Activated CD4-positive, alpha-beta memory T cell treated with anti-CD3 and anti-CD28 coated beads, Interleukin-2, amount 10 ng/mL, durations not matched to agents 7 days and 5 days (primary cell): ENCODE measurements around the gene ABCC11. TPM values are rescaled to one million over a fixed set of nuclear protein-coding genes. Genes with fewer than 3 reads are reported as not detected.
A peak's percentile ranks its signal among the peaks of the same experiment; 100 is the strongest.
"Not testable (repeated sequence)": the region's sequence is repeated elsewhere in the genome, so short reads cannot be mapped to it uniquely, and the experiment has no call there.

Source experiments
- CTCF ChIA-PET: fragments of 350-600 bp; sonication (Branson Sonifier 250); formaldehyde crosslinking; loops from one replicate; lab custom pipeline; 2021; ENCODE audit warnings: antibody characterized with exemption, inconsistent platforms; lab: Charles Lee
- POLR2A ChIA-PET: fragments of 350-600 bp; sonication (Branson Sonifier 250); formaldehyde crosslinking; loops from one replicate; lab custom pipeline; 2021; ENCODE audit warnings: antibody characterized with exemption; lab: Charles Lee
- DNase-seq: peaks from one replicate; pipeline ENCODE4 v3.0.0-alpha.2; 2020
- H3K27ac Mint-ChIP-seq: one replicate; pipeline ENCODE4 v1.8.0; 2021; ENCODE audit warnings: mild to moderate bottlenecking, mixed read lengths
- H3K27me3 Mint-ChIP-seq: one replicate; pipeline ENCODE4 v1.8.0; 2021; ENCODE audit warnings: mixed read lengths
- H3K36me3 Mint-ChIP-seq: one replicate; pipeline ENCODE4 v1.8.0; 2021; ENCODE audit warnings: low read depth, mixed read lengths
- H3K4me1 Mint-ChIP-seq: one replicate; pipeline ENCODE4 v1.8.0; 2021; ENCODE audit warnings: mixed read lengths
- H3K4me3 Mint-ChIP-seq: one replicate; pipeline ENCODE4 v1.8.0; 2021; ENCODE audit warnings: mild to moderate bottlenecking, mixed read lengths
- H3K9me3 Mint-ChIP-seq: one replicate; pipeline ENCODE4 v1.8.0; 2021; ENCODE audit warnings: mixed read lengths
- total RNA-seq, 2 experiments: library from RNA; stranded (reverse); gene quantifications; one replicate each; pipeline ENCODE4 v1.2.3, GENCODE V29; 2021

The ABCC11 gene
- total RNA-seq, 2 experiments from 2014 or later: 0.23 TPM; not detected in 1

DNA sequence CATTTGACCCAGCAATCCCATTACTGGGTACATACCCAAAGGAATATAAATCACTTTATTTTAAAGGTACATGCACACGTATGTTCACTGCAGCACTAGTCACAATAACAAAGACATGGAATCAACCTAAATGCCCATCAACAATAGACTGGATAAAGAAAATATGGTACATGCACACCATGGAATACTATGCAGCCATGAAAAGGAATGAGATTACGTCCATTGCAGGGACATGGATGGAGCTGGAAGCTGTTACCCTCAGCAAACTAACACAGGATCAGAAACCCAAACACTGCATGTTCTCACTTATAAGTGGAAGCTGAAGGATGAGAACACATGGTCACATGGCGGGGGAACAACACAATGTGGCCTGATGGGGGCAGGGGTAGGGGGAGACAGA, 7.2 kb downstream of the ABCC11 start:
- H3K9me3 Mint-ChIP-seq, H3K27ac Mint-ChIP-seq, H3K4me3 Mint-ChIP-seq, DNase-seq, H3K36me3 Mint-ChIP-seq, H3K27me3 Mint-ChIP-seq, POLR2A ChIA-PET: not testable (repeated sequence)
- CTCF ChIA-PET: interaction anchor here (2.0 kb wide), 1 partner anchor 383 kb away, joined by 4 read pairs; no protein-coding TSS in a partner anchor
- H3K4me1 Mint-ChIP-seq: peaks cover 10% of the 10 kb centered on the region

DNA sequence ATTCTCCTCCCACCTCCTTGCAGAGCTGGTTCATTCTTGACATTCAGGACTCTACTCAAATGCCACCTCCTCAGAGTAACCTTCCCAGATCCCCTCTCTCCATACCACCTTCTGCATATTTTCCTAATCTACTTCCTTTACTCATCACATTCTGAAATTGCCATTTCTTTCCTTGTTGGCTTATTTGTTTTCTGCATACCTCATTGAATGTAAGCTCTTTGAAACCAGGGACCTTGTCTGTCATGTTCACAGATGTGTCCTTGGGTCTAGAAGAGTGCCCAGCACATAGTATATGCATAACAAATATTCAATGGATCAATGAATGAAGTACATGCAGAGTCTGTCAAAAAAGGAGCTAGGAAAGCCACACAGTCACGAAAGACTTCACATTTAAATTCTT, 11.1 kb downstream of the ABCC11 start:
- H3K4me1 Mint-ChIP-seq: peaks cover 19% of the 10 kb centered on the region
- ChIA-PET POLR2A (interaction anchor here (1.2 to 3.9 kb wide), 3 partner anchors 8 to 387 kb away, joined by 4 to 13 read pairs (median 4); partner anchors contain the start of genes LONP2 and SIAH1), CTCF (interaction anchor here (0.6 to 2.0 kb wide), 2 partner anchors 387 to 1066 kb away, joined by 6 read pairs; no protein-coding TSS in a partner anchor)
- H3K36me3 Mint-ChIP-seq: no peaks in the 10 kb centered on the region
- H3K4me3 Mint-ChIP-seq: no peak overlapping the region
- peaks cover 6% of the 10 kb centered on the region for H3K9me3 Mint-ChIP-seq
- no peak overlapping the region for H3K27ac Mint-ChIP-seq
- no peak for DNase-seq
- no peaks in the 10 kb centered on the region for H3K27me3 Mint-ChIP-seq

DNA sequence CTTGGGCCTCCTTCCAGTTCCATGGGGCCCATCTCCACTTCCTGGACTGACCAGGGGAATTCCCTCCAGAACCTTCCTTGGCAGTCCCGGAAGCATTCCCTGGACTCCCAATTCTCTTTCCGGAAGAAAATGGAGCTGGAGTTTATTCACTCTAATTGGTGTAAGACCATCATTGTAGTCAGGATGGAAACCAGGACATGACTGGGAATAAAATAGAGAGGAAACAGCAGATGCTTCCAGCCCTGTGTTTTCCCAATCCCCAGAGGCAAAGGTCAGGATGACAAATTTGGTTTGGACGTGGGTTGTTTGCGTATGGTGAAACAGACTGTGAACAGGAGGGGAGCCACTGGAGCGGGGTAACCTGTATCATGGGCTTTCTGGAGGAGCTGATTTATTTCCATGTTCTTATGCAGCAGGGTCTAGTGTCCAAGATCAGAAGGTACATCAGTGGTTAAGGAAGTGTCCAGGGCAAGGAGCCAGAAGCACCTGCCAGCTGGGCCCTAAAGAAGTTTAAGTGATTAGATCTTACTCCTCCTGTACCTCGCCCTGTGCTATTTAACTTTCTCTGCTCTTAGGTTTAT, 11.7 kb downstream of the ABCC11 start:
- H3K9me3 Mint-ChIP-seq: peaks cover 6% of the 10 kb centered on the region
- ChIA-PET CTCF (interaction anchor here (1.0 kb wide), 1 partner anchor 388 kb away, joined by 3 read pairs; no protein-coding TSS in a partner anchor), POLR2A (interaction anchor here (1.2 to 3.9 kb wide), 3 partner anchors 9 to 388 kb away, joined by 4 to 13 read pairs (median 4); partner anchors contain the start of genes LONP2 and SIAH1)
- H3K27ac Mint-ChIP-seq: no peak overlapping the region
- H3K36me3 Mint-ChIP-seq: no peaks in the 10 kb centered on the region
- H3K27me3 Mint-ChIP-seq: no peaks in the 10 kb centered on the region
- H3K4me3 Mint-ChIP-seq: no peak overlapping the region
- no peak for DNase-seq
- peaks cover 21% of the 10 kb centered on the region for H3K4me1 Mint-ChIP-seq

DNA sequence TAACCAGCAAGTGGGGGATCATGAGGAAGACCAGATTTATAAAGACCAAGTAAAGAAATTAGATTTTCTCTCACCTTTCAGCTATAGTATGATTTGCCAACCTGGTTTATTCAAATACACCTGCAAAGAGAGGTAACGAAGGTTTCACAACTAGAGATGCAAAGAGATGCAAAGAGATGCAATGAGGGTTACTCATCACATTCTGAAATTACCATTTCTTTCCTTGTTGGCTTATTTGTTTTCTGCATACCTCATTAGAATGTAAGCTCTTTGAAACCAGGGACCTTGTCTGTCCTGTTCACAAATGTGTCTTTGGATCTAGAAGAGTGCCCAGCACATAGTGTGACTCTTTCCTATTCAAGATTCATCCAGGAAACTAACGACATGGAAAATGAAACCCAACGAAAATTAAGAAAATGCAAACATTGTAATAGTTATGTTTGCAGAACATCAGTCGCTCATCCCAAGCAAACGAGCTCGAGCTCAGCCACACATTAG, 12.2 kb downstream of the ABCC11 start:
- H3K27ac Mint-ChIP-seq: no peak overlapping the region
- H3K4me3 Mint-ChIP-seq: no peak overlapping the region
- H3K27me3 Mint-ChIP-seq: no peaks in the 10 kb centered on the region
- no peak for DNase-seq
- H3K9me3 Mint-ChIP-seq: peaks cover 4% of the 10 kb centered on the region
- H3K36me3 Mint-ChIP-seq: no peaks in the 10 kb centered on the region
- H3K4me1 Mint-ChIP-seq: peaks cover 21% of the 10 kb centered on the region
- CTCF ChIA-PET: interaction anchor here (1.0 kb wide), 1 partner anchor 388 kb away, joined by 3 read pairs; no protein-coding TSS in a partner anchor
- POLR2A ChIA-PET: interaction anchor here (1.2 to 3.9 kb wide), 3 partner anchors 9 to 388 kb away, joined by 4 to 13 read pairs (median 4); partner anchors contain the start of genes LONP2 and SIAH1

DNA sequence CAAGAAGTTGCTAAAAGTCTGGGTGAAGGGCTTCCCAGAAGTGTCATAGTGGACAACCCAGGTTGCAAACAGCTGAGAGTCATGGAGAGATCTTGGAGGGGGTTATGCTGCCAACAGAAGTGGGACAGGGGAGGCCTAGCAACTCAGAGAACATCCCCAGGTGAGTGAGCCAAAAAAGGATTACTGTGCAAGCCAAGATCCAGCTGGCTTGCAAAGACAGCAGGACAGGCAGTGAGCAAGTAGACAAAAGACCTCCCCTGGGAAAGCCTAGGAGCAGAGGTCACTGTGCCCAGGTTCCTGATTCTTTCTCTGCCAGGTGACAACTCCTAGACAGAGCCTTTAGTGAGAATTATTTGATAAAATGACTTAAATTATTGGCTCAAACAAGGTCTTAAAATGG, 12.7 kb downstream of the ABCC11 start:
- H3K36me3 Mint-ChIP-seq: no peaks in the 10 kb centered on the region
- no peak for DNase-seq
- ChIA-PET CTCF (no interaction called here), POLR2A (interaction anchor here (3.9 kb wide), 1 partner anchor 10 kb away, joined by 13 read pairs; the partner anchor contains the start of gene LONP2)
- no peaks in the 10 kb centered on the region for H3K27me3 Mint-ChIP-seq
- no peak overlapping the region for H3K4me3 Mint-ChIP-seq
- no peak overlapping the region for H3K27ac Mint-ChIP-seq
- peaks cover 21% of the 10 kb centered on the region for H3K4me1 Mint-ChIP-seq
- H3K9me3 Mint-ChIP-seq: no peaks in the 10 kb centered on the region

DNA sequence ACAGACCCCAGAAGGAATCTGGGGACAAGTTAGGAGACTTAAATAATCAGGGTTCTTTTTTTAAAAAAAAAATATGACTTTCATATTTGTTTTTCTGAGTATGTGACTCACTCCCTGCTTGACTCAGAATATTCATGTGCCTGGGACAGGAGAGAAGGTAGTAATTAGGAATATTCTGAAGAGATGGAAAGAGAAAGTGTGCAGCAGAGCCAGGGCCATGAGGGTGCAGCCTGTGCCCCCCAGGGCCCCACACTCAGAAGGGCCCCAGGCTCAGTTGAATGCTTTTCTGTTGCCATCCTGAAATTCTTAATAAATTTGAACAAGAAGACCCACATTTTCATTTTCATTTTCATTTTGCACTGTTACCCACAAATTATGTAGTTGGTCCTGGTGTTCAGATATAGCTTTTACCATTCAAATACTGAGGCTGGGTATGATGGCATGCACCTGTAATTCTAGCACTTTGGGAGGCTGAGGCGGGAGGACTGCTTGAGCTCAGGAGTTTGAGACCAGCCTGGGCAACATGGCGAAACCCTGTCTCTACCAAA, 14.8 kb downstream of the ABCC11 start:
- CTCF ChIA-PET: interaction anchor here (0.7 to 2.9 kb wide), 6 partner anchors 9 to 398 kb away, joined by 3 to 31 read pairs (median 4); no protein-coding TSS in a partner anchor
- H3K36me3 Mint-ChIP-seq: no peaks in the 10 kb centered on the region
- H3K27me3 Mint-ChIP-seq: no peaks in the 10 kb centered on the region
- no peak for DNase-seq
- H3K4me1 Mint-ChIP-seq: peaks cover 21% of the 10 kb centered on the region
- no peaks in the 10 kb centered on the region for H3K9me3 Mint-ChIP-seq
- no peak overlapping the region for H3K4me3 Mint-ChIP-seq
- POLR2A ChIA-PET: interaction anchor here (1.0 kb wide), 1 partner anchor 15 kb away, joined by 3 read pairs; the partner anchor contains the start of gene ABCC11
- H3K27ac Mint-ChIP-seq: peak overlapping the region; percentile 4

DNA sequence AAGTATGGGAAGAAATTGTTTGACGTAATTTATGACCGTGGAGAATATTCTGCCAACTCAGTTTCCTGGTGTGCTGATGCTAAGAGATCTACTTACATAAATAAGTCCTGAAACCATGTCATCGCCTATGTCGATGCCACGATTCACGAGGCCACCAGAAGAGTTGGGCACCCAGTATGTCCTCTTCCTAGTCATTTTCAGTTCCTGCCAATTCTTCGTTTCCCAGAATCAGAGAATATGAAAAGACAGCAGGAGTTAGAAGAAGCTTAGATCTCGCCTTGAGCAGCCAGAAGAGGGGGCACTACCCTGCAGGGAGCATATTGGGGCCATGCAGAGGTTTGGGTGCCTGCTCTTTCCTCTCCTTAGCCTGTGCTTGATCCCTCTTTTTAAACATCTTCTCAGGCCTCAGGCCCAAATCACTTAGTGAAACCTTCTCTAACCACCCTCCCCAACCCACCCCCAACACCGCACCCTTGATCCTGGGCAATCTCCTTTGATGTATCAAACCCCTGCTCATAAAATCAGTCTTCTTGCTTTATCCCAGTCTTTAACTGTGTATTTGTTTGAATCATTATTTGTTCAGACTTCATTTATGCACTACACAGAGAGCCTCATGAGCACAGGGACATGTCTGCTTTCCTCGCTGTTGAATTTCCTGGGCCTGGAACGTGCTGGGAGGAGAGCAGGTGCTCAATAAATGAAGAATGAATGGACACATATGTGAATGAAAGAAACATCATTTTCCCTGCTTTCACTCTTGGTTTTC, 15.4 kb downstream of the ABCC11 start:
- DNase-seq: peak; percentile 56
- Mint-ChIP-seq H3K36me3 (no peaks in the 10 kb centered on the region), H3K9me3 (no peaks in the 10 kb centered on the region), H3K4me1 (peaks cover 21% of the 10 kb centered on the region), H3K27me3 (no peaks in the 10 kb centered on the region), H3K4me3 (no peak overlapping the region), H3K27ac (peak overlapping the region; percentile 41)
- ChIA-PET CTCF (interaction anchor here (0.5 to 2.9 kb wide), 11 partner anchors 12 to 953 kb away, joined by 3 to 31 read pairs (median 4); partner anchors contain the start of gene LONP2), POLR2A (interaction anchor here (0.6 to 1.0 kb wide), 3 partner anchors 16 to 381 kb away, joined by 3 read pairs; partner anchors contain the start of gene ABCC11)

DNA sequence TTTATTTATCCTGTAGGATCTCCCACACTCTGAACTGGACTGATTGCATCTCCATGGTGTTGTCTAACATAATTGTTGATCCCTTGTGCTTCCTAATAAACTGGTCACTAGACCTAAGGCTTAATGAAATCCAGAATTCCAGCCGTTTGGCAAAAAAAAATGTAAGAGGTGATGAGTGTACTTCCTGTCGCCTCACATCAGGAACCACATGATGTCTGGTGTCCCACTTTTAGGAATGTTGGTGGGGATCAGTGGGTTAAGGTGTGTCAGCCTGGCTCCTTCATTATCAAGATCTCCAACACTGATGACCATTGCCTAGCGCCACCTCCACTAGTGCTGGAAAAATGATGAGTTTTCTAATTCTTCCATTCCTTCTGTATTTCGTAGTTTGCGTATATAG, 21.9 kb downstream of the ABCC11 start:
- ChIA-PET CTCF (no interaction called here), POLR2A (no interaction called here)
- H3K27me3 Mint-ChIP-seq: no peaks in the 10 kb centered on the region
- H3K9me3 Mint-ChIP-seq: no peaks in the 10 kb centered on the region
- no peaks in the 10 kb centered on the region for H3K4me1 Mint-ChIP-seq
- DNase-seq: no peak
- H3K36me3 Mint-ChIP-seq: no peaks in the 10 kb centered on the region
- H3K4me3 Mint-ChIP-seq: no peak overlapping the region
- no peak overlapping the region for H3K27ac Mint-ChIP-seq

DNA sequence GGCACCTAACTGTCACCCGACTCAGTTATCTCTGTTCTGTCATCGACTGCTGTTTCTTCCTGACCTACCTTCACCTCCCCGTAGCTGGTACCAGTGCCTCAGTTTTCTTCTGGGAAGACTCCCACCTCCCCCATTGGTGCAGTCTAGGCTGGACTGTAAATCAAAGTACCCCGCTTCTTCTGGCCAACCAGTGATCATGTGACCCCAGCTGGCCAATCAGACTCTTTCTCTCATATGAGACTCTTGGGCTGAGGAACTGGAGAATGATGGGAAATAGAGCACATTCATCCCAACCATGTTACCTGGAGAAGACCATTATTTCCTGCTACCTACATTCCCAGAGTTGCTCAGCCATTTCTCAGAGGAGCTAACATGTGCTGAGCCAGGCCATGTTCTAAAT, 23.8 kb downstream of the ABCC11 start:
- H3K9me3 Mint-ChIP-seq: no peaks in the 10 kb centered on the region
- POLR2A ChIA-PET: no interaction called here
- H3K27ac Mint-ChIP-seq: no peak overlapping the region

DNA sequence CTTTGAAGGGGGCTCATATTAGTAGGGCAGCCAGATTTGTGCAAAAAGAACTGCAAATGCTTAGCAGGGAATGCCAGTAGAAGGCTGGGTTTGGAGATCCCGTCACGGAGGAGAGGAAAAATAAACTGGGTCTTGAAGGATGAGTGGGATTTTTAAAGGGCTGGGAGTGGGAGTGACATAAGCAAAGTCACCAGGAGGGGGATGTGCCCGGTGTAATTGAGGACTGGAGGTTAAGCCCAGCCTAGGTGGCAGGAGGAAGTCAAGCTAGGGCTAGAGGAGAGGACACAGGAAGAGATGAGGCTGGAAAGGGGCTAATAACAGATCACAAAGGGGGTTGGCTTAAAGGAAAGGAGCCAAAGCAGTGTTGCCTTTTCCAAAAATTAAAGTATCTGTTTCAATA, 26.4 kb downstream of the ABCC11 start:
- no peaks in the 10 kb centered on the region for H3K36me3 Mint-ChIP-seq
- ChIA-PET POLR2A (no interaction called here), CTCF (no interaction called here)
- DNase-seq: no peak
- H3K27ac Mint-ChIP-seq: no peak overlapping the region
- H3K4me3 Mint-ChIP-seq: no peak overlapping the region
- H3K4me1 Mint-ChIP-seq: no peaks in the 10 kb centered on the region
- H3K27me3 Mint-ChIP-seq: no peaks in the 10 kb centered on the region
- no peaks in the 10 kb centered on the region for H3K9me3 Mint-ChIP-seq

More for the DNA sequence above, 23.8 kb downstream of the ABCC11 start:
- no peaks in the 10 kb centered on the region for H3K4me1 Mint-ChIP-seq
- no peak for DNase-seq
- no peaks in the 10 kb centered on the region for H3K27me3 Mint-ChIP-seq
- CTCF ChIA-PET: interaction anchor here (0.9 to 1.4 kb wide), 3 partner anchors 9 to 459 kb away, joined by 3 read pairs; no protein-coding TSS in a partner anchor
- no peaks in the 10 kb centered on the region for H3K36me3 Mint-ChIP-seq
- H3K4me3 Mint-ChIP-seq: no peak overlapping the region

DNA sequence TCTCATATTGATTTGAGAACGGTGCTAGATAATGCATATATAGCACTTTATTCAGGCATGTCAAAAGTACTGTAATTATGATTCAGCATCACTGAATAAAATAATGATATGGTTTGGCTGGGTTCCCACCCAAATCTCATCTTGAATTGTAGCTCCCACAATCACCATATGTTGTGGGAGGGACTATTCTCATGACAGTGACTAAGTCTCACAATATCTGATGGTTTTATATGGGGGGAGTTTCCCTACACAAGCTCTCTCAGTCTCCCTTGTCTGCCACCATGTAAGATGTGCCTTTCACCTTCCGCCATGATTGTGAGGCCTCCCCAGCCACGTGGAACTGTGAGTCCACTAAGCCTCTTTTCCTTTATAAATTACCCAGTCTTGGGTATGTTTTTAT, 28.9 kb downstream of the ABCC11 start:
- Mint-ChIP-seq H3K36me3 (no peaks in the 10 kb centered on the region), H3K27me3 (no peaks in the 10 kb centered on the region), H3K9me3 (no peaks in the 10 kb centered on the region), H3K4me3 (no peak overlapping the region), H3K27ac (no peak overlapping the region), H3K4me1 (no peaks in the 10 kb centered on the region)
- DNase-seq: no peak
- ChIA-PET CTCF (no interaction called here), POLR2A (interaction anchor here (0.9 kb wide), 1 partner anchor 25 kb away, joined by 3 read pairs; the partner anchor contains the start of gene LONP2)

DNA sequence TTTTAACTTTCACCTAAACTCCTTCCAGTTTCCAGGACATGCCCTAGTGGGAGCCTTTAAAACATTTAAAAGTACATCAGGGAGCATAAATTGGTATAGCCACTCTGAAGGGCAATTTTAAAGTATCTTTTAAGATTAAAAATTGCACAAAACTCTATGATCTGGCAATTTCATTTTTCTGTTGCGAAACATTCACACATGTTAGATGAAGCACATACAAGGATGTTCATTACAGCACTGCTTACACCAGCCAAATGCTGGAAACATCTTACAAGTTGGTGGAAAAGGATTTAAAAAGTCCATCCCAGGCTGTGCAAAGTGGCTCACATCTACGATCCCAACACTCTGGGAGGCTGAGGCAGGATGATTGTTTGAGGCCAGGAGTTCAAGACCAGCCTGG, 29.6 kb downstream of the ABCC11 start:
- H3K4me1 Mint-ChIP-seq: no peaks in the 10 kb centered on the region
- H3K36me3 Mint-ChIP-seq: no peaks in the 10 kb centered on the region
- no peaks in the 10 kb centered on the region for H3K9me3 Mint-ChIP-seq
- H3K27ac Mint-ChIP-seq: no peak overlapping the region
- H3K27me3 Mint-ChIP-seq: no peaks in the 10 kb centered on the region
- ChIA-PET POLR2A (no interaction called here), CTCF (no interaction called here)
- DNase-seq: no peak
- no peak overlapping the region for H3K4me3 Mint-ChIP-seq
